ENCODE results near the gene ZFP36L1.

The ZFP36L1 gene

GRCh38 chr14:68747393-68747792 is 45.5 kb downstream of the ZFP36L1 start:
- Histone ChIP-seq H3K4me3 (ENCODE audit: low read length) (no peak overlapping the region), H3K4me2 (ENCODE audit: low read length) (no peak overlapping the region), H3K4me1 (ENCODE audit: control insufficient read depth, low read length) (peaks cover 15% of the 10 kb centered on the region), H3K9me2 (replicated peaks; ENCODE audit: control insufficient read depth, low read length) (no peaks in the 10 kb centered on the region), H3K79me2 (ENCODE audit: control insufficient read depth, low read length) (no peaks in the 10 kb centered on the region), H3K27ac (ENCODE audit: low read depth, low read length) (no peak overlapping the region), H4K20me1 (ENCODE audit: control insufficient read depth, insufficient read depth, low read depth, low read length) (no peaks in the 10 kb centered on the region), H3K9me3 (ENCODE audit: control insufficient read depth, insufficient read depth, low read length) (no peaks in the 10 kb centered on the region), H3F3A (ENCODE audit: control insufficient read depth, insufficient read depth) (peaks cover 2% of the 10 kb centered on the region; the same call in 1 of the 2 replicates), H3K27me3 (ENCODE audit: control insufficient read depth, low read length) (no peaks in the 10 kb centered on the region; the same call in 1 of the 2 replicates), H3K36me3 (ENCODE audit: control insufficient read depth, low read length) (no peaks in the 10 kb centered on the region)
- TF ChIP-seq CTCF (IDR thresholded peaks at IDR 0.05; ENCODE audit: low read depth, low read length, poor library complexity, severe bottlenecking) (no peak), EZH2phosphoT487 (IDR thresholded peaks at IDR 0.05; ENCODE audit: borderline replicate concordance, low read length) (no peak)

- TF ChIP-seq EZH2phosphoT487 (IDR thresholded peaks at IDR 0.05; ENCODE audit: borderline replicate concordance, low read length) (no peak), CTCF (IDR thresholded peaks at IDR 0.05; ENCODE audit: low read depth, low read length, poor library complexity, severe bottlenecking) (no peak)
- Histone ChIP-seq H3K4me1 (ENCODE audit: control insufficient read depth, low read length) (peaks cover 28% of the 10 kb centered on the region), H3K79me2 (ENCODE audit: control insufficient read depth, low read length) (no peaks in the 10 kb centered on the region), H3F3A (ENCODE audit: control insufficient read depth, insufficient read depth) (peaks cover 3% of the 10 kb centered on the region), H3K9me3 (ENCODE audit: control insufficient read depth, insufficient read depth, low read length) (peaks cover 11% of the 10 kb centered on the region), H4K20me1 (ENCODE audit: control insufficient read depth, insufficient read depth, low read depth, low read length) (no peaks in the 10 kb centered on the region), H3K27me3 (ENCODE audit: control insufficient read depth, low read length) (no peaks in the 10 kb centered on the region; the same call in 1 of the 2 replicates), H3K9me2 (replicated peaks; ENCODE audit: control insufficient read depth, low read length) (no peaks in the 10 kb centered on the region), H3K27ac (ENCODE audit: low read depth, low read length) (no peak overlapping the region), H3K36me3 (ENCODE audit: control insufficient read depth, low read length) (no peaks in the 10 kb centered on the region), H3K4me2 (ENCODE audit: low read length) (no peak overlapping the region), H3K4me3 (ENCODE audit: low read length) (no peak overlapping the region)
Observed at GRCh38 chr14:68744613-68745012, 48.3 kb downstream of the ZFP36L1 start.

GRCh38 chr14:68741839-68742470 is 50.9 kb downstream of the ZFP36L1 start:
- TF ChIP-seq CTCF (IDR thresholded peaks at IDR 0.05; ENCODE audit: low read depth, low read length, poor library complexity, severe bottlenecking) (no peak), EZH2phosphoT487 (IDR thresholded peaks at IDR 0.05; ENCODE audit: borderline replicate concordance, low read length) (no peak)
- H3K4me3 ChIP-seq (ENCODE audit: low read length): no peak overlapping the region
- no peaks in the 10 kb centered on the region for H3K27me3 ChIP-seq (ENCODE audit: control insufficient read depth, low read length)
- no peaks in the 10 kb centered on the region for H3K79me2 ChIP-seq (ENCODE audit: control insufficient read depth, low read length)
- no peaks in the 10 kb centered on the region for H3K9me2 ChIP-seq (replicated peaks; ENCODE audit: control insufficient read depth, low read length)
- H3K27ac ChIP-seq (ENCODE audit: low read depth, low read length): peak overlapping the region; percentile 10; the same call in 1 of the 2 replicates
- H3K9me3 ChIP-seq (ENCODE audit: control insufficient read depth, insufficient read depth, low read length): peaks cover 11% of the 10 kb centered on the region
- H3F3A ChIP-seq (ENCODE audit: control insufficient read depth, insufficient read depth): peaks cover 3% of the 10 kb centered on the region
- peak overlapping the region; percentile 40 for H3K4me2 ChIP-seq (ENCODE audit: low read length)
- no peaks in the 10 kb centered on the region for H4K20me1 ChIP-seq (ENCODE audit: control insufficient read depth, insufficient read depth, low read depth, low read length)
- peaks cover 33% of the 10 kb centered on the region for H3K4me1 ChIP-seq (ENCODE audit: control insufficient read depth, low read length)
- H3K36me3 ChIP-seq (ENCODE audit: control insufficient read depth, low read length): no peaks in the 10 kb centered on the region

Data from DOHH2 (cell line).